HCT116 (cell line): ENCODE data around the gene ACAP3. TPM values are rescaled to one million over a fixed set of nuclear protein-coding genes. Genes with fewer than 3 reads are reported as not detected.

Experiments used
- ATAC-seq: fragments of 200-7000 bp; cut with Tn5 transposase; 2 replicates; pipeline ENCODE4 v1.9.1; 2020; ENCODE audit warnings: mild to moderate bottlenecking, moderate library complexity
- BruUV-seq: library from RNA; stranded (reverse); fragments of 400-500 nt; replicated peaks from 2 replicates; lab custom pipeline; 2021; lab: Mats Ljungman, UMichigan
- CTCF ChIA-PET: fragments of 300-600 bp; sonication (Branson Sonifier 250); formaldehyde crosslinking; loops from one replicate; lab custom pipeline; 2021; ENCODE audit warnings: antibody characterized with exemption; lab: Charles Lee
- POLR2A ChIA-PET: fragments of 300-600, 350-600 bp; sonication (Branson Sonifier 250); formaldehyde crosslinking; loops from one replicate; lab custom pipeline; 2021; ENCODE audit warnings: antibody characterized with exemption; lab: Charles Lee
- RAD21 ChIA-PET, 2 experiments: fragments of 300-600 bp; sonication (Branson Sonifier 250); formaldehyde crosslinking; loops; one replicate each; lab custom pipeline; 2023; ENCODE audit warnings: low total read pairs in 2 of 2; ENCODE audit not compliant: uncharacterized antibody in 2 of 2, unreplicated experiment in 2 of 2, low non-redundant PET in 1 of 2; lab: Charles Lee
- DNase-seq: peaks from one replicate; pipeline ENCODE4 v3.0.0-alpha.2; 2010; ENCODE audit warnings: low read depth, low spot score
- H2AFZ ChIP-seq: fragments of 200-600 bp; shearing (Covaris generic), sonication (generic); 2 replicates; pipeline ENCODE4 v1.6.1; 2017; ENCODE audit warnings: low read depth, mixed run types, mixed read lengths, antibody characterized with exemption, low read length; ENCODE audit not compliant: poor library complexity, severe bottlenecking
- H3K27ac ChIP-seq: 2 replicates; pipeline ENCODE4 v1.5.1; 2012; ENCODE audit warnings: low read depth, low read length
- H3K27me3 ChIP-seq: fragments of 200-600 bp; sonication (generic); 2 replicates; pipeline ENCODE4 v1.6.1; 2016; ENCODE audit warnings: mixed run types, low read length, mixed read lengths; ENCODE audit not compliant: insufficient read depth
- H3K36me3 ChIP-seq, 2 experiments: fragments of 200-500 bp in 1 of 2; fragments of 200-600 bp in 1 of 2; sonication (Bioruptor generic) in 1 of 2; sonication (generic) in 1 of 2; 2 replicates each; pipeline versions ENCODE4 v1.5.1 to v1.6.1; 2014 to 2016; ENCODE audit warnings: low read length in 2 of 2, inconsistent platforms in 1 of 2, mixed read lengths in 1 of 2, mixed run types in 1 of 2; ENCODE audit not compliant: insufficient read depth in 2 of 2, control insufficient read depth in 1 of 2
- H3K4me1 ChIP-seq, 2 experiments: fragments of 200-600 bp in 1 of 2; sonication (generic) in 1 of 2; 2 replicates each; pipeline versions ENCODE4 v1.5.1 to v1.6.1; 2012 to 2017; ENCODE audit warnings: low read length in 2 of 2, inconsistent platforms in 1 of 2, mild to moderate bottlenecking in 1 of 2, mixed read lengths in 1 of 2, mixed run types in 1 of 2, moderate library complexity in 1 of 2; ENCODE audit not compliant: insufficient read depth in 2 of 2, control insufficient read depth in 1 of 2
- H3K4me2 ChIP-seq: fragments of 200-600 bp; sonication (generic); 2 replicates; pipeline ENCODE4 v1.6.1; 2017; ENCODE audit warnings: mixed run types, low read length, mixed read lengths
- H3K4me3 ChIP-seq, 2 experiments: fragments of 200-600 bp in 1 of 2; sonication (generic) in 1 of 2; replicated peaks in 1 of 2; 2 replicates each; pipeline ENCODE4 v1.5.1; 2011 to 2016; ENCODE audit warnings: low read length in 2 of 2, control low read depth in 1 of 2, low read depth in 1 of 2, mild to moderate bottlenecking in 1 of 2, mixed read lengths in 1 of 2, mixed run types in 1 of 2
- H3K79me2 ChIP-seq: fragments of 200-600 bp; sonication (generic); 2 replicates; pipeline ENCODE4 v1.6.1; 2017; ENCODE audit warnings: mild to moderate bottlenecking, mixed run types, low read length, moderate library complexity, mixed read lengths; ENCODE audit not compliant: insufficient read depth
- H3K9ac ChIP-seq: fragments of 200-600 bp; sonication (generic); 2 replicates; pipeline ENCODE4 v1.6.1; 2016; ENCODE audit warnings: low read length, mixed read lengths
- H3K9me2 ChIP-seq: fragments of 200-600 bp; sonication (generic), shearing (Covaris generic); 2 replicates; pipeline ENCODE4 v1.6.1; 2017; ENCODE audit warnings: mixed run types, mild to moderate bottlenecking, moderate library complexity; ENCODE audit not compliant: insufficient read depth
- H3K9me3 ChIP-seq, 2 experiments: fragments of 200-500 bp in 1 of 2; fragments of 200-600 bp in 1 of 2; sonication (Bioruptor generic) in 1 of 2; sonication (generic) in 1 of 2; 2 replicates each; pipeline ENCODE4 v1.6.1; 2014 to 2017; ENCODE audit warnings: low read length in 2 of 2, mixed read lengths in 2 of 2, inconsistent platforms in 1 of 2, low read depth in 1 of 2, mild to moderate bottlenecking in 1 of 2, mixed run types in 1 of 2, moderate library complexity in 1 of 2; ENCODE audit not compliant: control insufficient read depth in 1 of 2, insufficient read depth in 1 of 2
- H4K20me1 ChIP-seq: fragments of 200-600 bp; sonication (generic), shearing (Covaris generic); 2 replicates; pipeline ENCODE4 v1.6.1; 2017; ENCODE audit warnings: mixed run types, mild to moderate bottlenecking, moderate library complexity; ENCODE audit not compliant: insufficient read depth
- ATF3 ChIP-seq: IDR thresholded peaks from 2 replicates; pipeline ENCODE4 v1.6.1; 2012
- CBX3 ChIP-seq: IDR thresholded peaks from 2 replicates; pipeline ENCODE4 v1.6.1; 2012; ENCODE audit warnings: low read depth
- CTCF ChIP-seq, 3 experiments: fragments of 200-600 bp in 1 of 3; sonication (generic) in 1 of 3; IDR thresholded peaks in 2 of 3; conservative IDR thresholded peaks in 1 of 3; 2 replicates each; pipeline ENCODE4 v1.5.1; 2012 to 2017; ENCODE audit warnings: low read depth in 2 of 3, low read length in 2 of 3, antibody characterized with exemption in 1 of 3, borderline replicate concordance in 1 of 3, control low read depth in 1 of 3, mild to moderate bottlenecking in 1 of 3, mixed read lengths in 1 of 3, mixed run types in 1 of 3, moderate library complexity in 1 of 3; ENCODE audit not compliant: insufficient read depth in 1 of 3
- ELF1 ChIP-seq: IDR thresholded peaks from 2 replicates; pipeline ENCODE4 v1.6.1; 2012; ENCODE audit warnings: low read depth, borderline replicate concordance
- JUND ChIP-seq: IDR thresholded peaks from 2 replicates; pipeline ENCODE4 v1.6.1; 2012
- POLR2A ChIP-seq: IDR thresholded peaks from 2 replicates; pipeline ENCODE4 v1.7.0; 2011; ENCODE audit warnings: borderline replicate concordance; ENCODE audit not compliant: insufficient read depth, insufficient read length; ENCODE audit errors: extremely low read depth
- RAD21 ChIP-seq: IDR thresholded peaks from 2 replicates; pipeline ENCODE4 v1.6.1; 2012; ENCODE audit warnings: low read depth, mild to moderate bottlenecking
- SP1 ChIP-seq: IDR thresholded peaks from 2 replicates; pipeline ENCODE4 v1.6.1; 2012; ENCODE audit warnings: low read depth
- SRF ChIP-seq: IDR thresholded peaks from 2 replicates; pipeline ENCODE4 v1.6.1; 2012; ENCODE audit warnings: low read depth
- intact Hi-C: fragments of 100-400 bp; cut with micrococcal nuclease; formaldehyde crosslinking; loops from 2 replicates; pipeline ENCODE4 v1.10.0; 2022
- total RNA-seq: library from RNA; stranded (reverse); gene quantifications from one replicate; pipeline ENCODE4 v1.2.1, GENCODE V29; 2021; ENCODE audit not compliant: unreplicated experiment

Gene ACAP3
- total RNA-seq, 1 experiment from 2014 or later, result 38.8 TPM

- BruUV-seq, result no TSS peak
- CTCF ChIA-PET, result interaction anchor here (0.8 to 2.8 kb wide), 12 partner anchors 9 to 316 kb away, joined by 3 to 30 read pairs (median 4); no protein-coding TSS in a partner anchor
- RAD21 ChIA-PET, result interaction anchor here (0.7 to 1.5 kb wide), 5 partner anchors 12 to 170 kb away, joined by 3 to 7 read pairs (median 3); partner anchors contain the start of gene UBE2J2 (in 1 of the 2)
- Histone ChIP-seq H3K4me1 (peaks cover 14 to 34% of the 10 kb centered on the region in 2 experiments), H3K9me3 (no peaks in the 10 kb centered on the region), H2AFZ (no peak overlapping the region), H3K4me3 (no peak overlapping the region), H3K27me3 (no peaks in the 10 kb centered on the region), H3K9ac (no peak overlapping the region), H4K20me1 (no peaks in the 10 kb centered on the region), H3K4me2 (no peak overlapping the region), H3K9me2 (no peaks in the 10 kb centered on the region), H3K36me3 (no peaks in the 10 kb centered on the region), H3K27ac (no peak overlapping the region), H3K79me2 (no peaks in the 10 kb centered on the region)
- TF ChIP-seq CBX3 (no peak), JUND (no peak), RAD21 (no peak), ATF3 (no peak), SRF (no peak), POLR2A (no peak), ELF1 (no peak), SP1 (no peak)
- intact Hi-C loops, result no loop called here
- DNase-seq, result no peak
- ATAC-seq, result no peak
- POLR2A ChIA-PET, result no interaction called here
Measured at GRCh38 chr1:1292442-1292779, 15.3 kb downstream of the ACAP3 start.

GRCh38 chr1:1291548-1292441 is 15.9 kb downstream of the ACAP3 start:
- Histone ChIP-seq H3K9me2 (no peaks in the 10 kb centered on the region), H3K4me2 (peak overlapping the region; percentile 47), H2AFZ (no peak overlapping the region), H3K79me2 (no peaks in the 10 kb centered on the region)
- DNase-seq, result no peak
- intact Hi-C loops, result loop anchor here (2.0 kb wide), 2 partner anchors 169 to 307 kb away; no protein-coding TSS in a partner anchor
- TF ChIP-seq SRF, result no peak
- TF ChIP-seq RAD21, result peak; percentile 86
- peak; percentile 65 to 72 (median 72) for TF ChIP-seq CTCF (IDR thresholded peaks at IDR 0.05 in 2 of 3, conservative IDR thresholded peaks at IDR 0.05 in 1 of 3; ENCODE audit: borderline replicate concordance in 1 of 3, insufficient read depth in 1 of 3, low read depth in 2 of 3, low read length in 2 of 3)
- TF ChIP-seq, all 23 proteins: peak for 2
- no TSS peak for BruUV-seq
- Histone ChIP-seq H3K36me3 (no peaks in the 10 kb centered on the region), H3K9ac (no peak overlapping the region), H3K9me3 (no peaks in the 10 kb centered on the region), H3K27ac (peak overlapping the region; percentile 45; the same call in 1 of the 2 replicates), H3K4me1 (peaks cover 14 to 34% of the 10 kb centered on the region in 2 experiments), H3K27me3 (no peaks in the 10 kb centered on the region), H4K20me1 (no peaks in the 10 kb centered on the region), H3K4me3 (no peak overlapping the region)
- CTCF ChIA-PET, result interaction anchor here (0.7 to 2.8 kb wide), 16 partner anchors 8 to 352 kb away, joined by 3 to 30 read pairs (median 4); partner anchors contain the start of gene CCNL2
- RAD21 ChIA-PET, result interaction anchor here (0.7 to 1.5 kb wide), 5 partner anchors 13 to 170 kb away, joined by 3 to 7 read pairs (median 3); partner anchors contain the start of gene UBE2J2 (in 1 of the 2)
- POLR2A ChIA-PET, result no interaction called here
- peak; percentile 75 for ATAC-seq
